H1 (cell line): ENCODE results near the gene GFY. TPM values are rescaled to one million over a fixed set of nuclear protein-coding genes. Genes with fewer than 3 reads are reported as not detected.

Experiments used
- CTCF ChIA-PET: fragments of 300-600 bp; sonication (Branson Sonifier 250); formaldehyde crosslinking; loops from one replicate; lab custom pipeline; 2021; ENCODE audit not compliant: partially characterized antibody; lab: Charles Lee
- POLR2A ChIA-PET: fragments of 300-600 bp; sonication (Branson Sonifier 250); formaldehyde crosslinking; loops from one replicate; lab custom pipeline; 2021; ENCODE audit warnings: inconsistent platforms; ENCODE audit not compliant: partially characterized antibody; lab: Charles Lee
- DNase-seq, 2 experiments: peaks; one replicate each; pipeline versions ENCODE4 v3.0.0 to v3.0.0-alpha.2; 2010 to 2022; ENCODE audit warnings: low spot score in 2 of 2, low read depth in 1 of 2, mixed read lengths in 1 of 2
- FAIRE-seq: peaks from 2 replicates; lab custom pipeline; 2011; peaks lifted over from hg19 to GRCh38; lab: Jason Lieb, UNC
- H2AFZ ChIP-seq: 2 replicates; pipeline ENCODE4 v1.8.1; 2012; ENCODE audit warnings: low read length, inconsistent platforms
- H2AK5ac ChIP-seq: 2 replicates; pipeline ENCODE4 v1.6.1; 2013; ENCODE audit warnings: low read depth, low read length
- H2BK120ac ChIP-seq: replicated peaks from 2 replicates; pipeline ENCODE3; 2013; ENCODE audit warnings: low read depth, low read length, inconsistent platforms
- H2BK12ac ChIP-seq: 2 replicates; pipeline ENCODE4 v1.6.1; 2013; ENCODE audit warnings: low read depth, low read length
- H2BK15ac ChIP-seq: 2 replicates; pipeline ENCODE4 v1.6.1; 2013; ENCODE audit warnings: low read length
- H2BK20ac ChIP-seq: 2 replicates; pipeline ENCODE4 v1.6.1; 2013; ENCODE audit warnings: low read length
- H2BK5ac ChIP-seq: 2 replicates; pipeline ENCODE4 v1.6.1; 2013; ENCODE audit warnings: low read depth, low read length
- H3K14ac ChIP-seq: 2 replicates; pipeline ENCODE4 v1.6.1; 2013; ENCODE audit warnings: inconsistent platforms; ENCODE audit not compliant: insufficient read length
- H3K18ac ChIP-seq: 2 replicates; pipeline ENCODE4 v1.6.1; 2013; ENCODE audit warnings: low read length; ENCODE audit errors: extremely low read depth
- H3K23ac ChIP-seq: 2 replicates; pipeline ENCODE4 v1.6.1; 2013; ENCODE audit warnings: inconsistent platforms; ENCODE audit not compliant: insufficient read length
- H3K23me2 ChIP-seq: 2 replicates; pipeline ENCODE4 v1.6.1; 2013; ENCODE audit warnings: low read depth, low read length
- H3K27ac ChIP-seq: 2 replicates; pipeline ENCODE4 v1.6.1; 2011; ENCODE audit warnings: low read depth, low read length, inconsistent platforms
- H3K27me3 ChIP-seq, 4 experiments: replicated peaks in 1 of 4; 1 replicate in 1 of 4; 2 replicates in 3 of 4; pipeline versions ENCODE4 v1.6.1 to v1.8.1; 2011 to 2013; ENCODE audit warnings: low read length in 3 of 4, mild to moderate bottlenecking in 3 of 4, inconsistent platforms in 2 of 4, mixed read lengths in 2 of 4, moderate library complexity in 1 of 4; ENCODE audit not compliant: control insufficient read depth in 3 of 4, insufficient read depth in 3 of 4; ENCODE audit errors: extremely low read depth in 1 of 4
- H3K36me3 ChIP-seq, 4 experiments: 2 replicates each; pipeline versions ENCODE4 v1.6.1 to v1.8.1; 2011 to 2013; ENCODE audit warnings: mild to moderate bottlenecking in 4 of 4, low read length in 3 of 4, moderate library complexity in 2 of 4, control low read depth in 1 of 4, inconsistent platforms in 1 of 4; ENCODE audit not compliant: insufficient read depth in 4 of 4, control insufficient read depth in 2 of 4
- H3K4ac ChIP-seq: replicated peaks from 2 replicates; pipeline ENCODE3; 2013; ENCODE audit warnings: low read length, low read depth, mixed read lengths, inconsistent platforms; ENCODE audit not compliant: insufficient read length
- H3K4me1 ChIP-seq, 4 experiments: replicated peaks in 1 of 4; 1 replicate in 1 of 4; 2 replicates in 3 of 4; pipeline versions ENCODE4 v1.6.1 to v1.8.1; 2011 to 2013; ENCODE audit warnings: low read length in 3 of 4, inconsistent platforms in 2 of 4, mixed read lengths in 1 of 4; ENCODE audit not compliant: insufficient read depth in 4 of 4, control insufficient read depth in 3 of 4
- H3K4me2 ChIP-seq, 2 experiments: 2 replicates each; pipeline versions ENCODE4 v1.6.1 to v1.8.1; 2011 to 2013; ENCODE audit warnings: low read depth in 2 of 2, low read length in 2 of 2, control low read depth in 1 of 2, inconsistent platforms in 1 of 2, mild to moderate bottlenecking in 1 of 2; ENCODE audit not compliant: insufficient read depth in 1 of 2
- H3K4me3 ChIP-seq, 4 experiments: fragments of 200-600, 300-600 bp in 1 of 4; sonication (generic), shearing (Covaris generic), sonication (Bioruptor Twin) in 1 of 4; 2 replicates each; pipeline versions ENCODE4 v1.5.1 to v1.8.1; 2011 to 2016; ENCODE audit warnings: low read length in 4 of 4, low read depth in 3 of 4, control low read depth in 2 of 4, inconsistent platforms in 2 of 4, mild to moderate bottlenecking in 2 of 4, mixed read lengths in 1 of 4, moderate library complexity in 1 of 4; ENCODE audit not compliant: insufficient read depth in 2 of 4; ENCODE audit errors: extremely low read depth in 1 of 4
- H3K56ac ChIP-seq: replicated peaks from 2 replicates; pipeline ENCODE3; 2013; ENCODE audit warnings: low read depth, mild to moderate bottlenecking, mixed read lengths, low read length, inconsistent platforms; ENCODE audit not compliant: insufficient read length
- H3K79me1 ChIP-seq: 2 replicates; pipeline ENCODE4 v1.6.1; 2013; ENCODE audit warnings: low read depth, low read length, control low read depth
- H3K79me2 ChIP-seq, 2 experiments: 2 replicates each; pipeline versions ENCODE4 v1.6.1 to v1.8.1; 2012 to 2013; ENCODE audit warnings: low read length in 2 of 2, mild to moderate bottlenecking in 2 of 2, inconsistent platforms in 1 of 2; ENCODE audit not compliant: insufficient read depth in 2 of 2, control insufficient read depth in 1 of 2
- H3K9ac ChIP-seq, 4 experiments: replicated peaks in 1 of 4; 1 replicate in 1 of 4; 2 replicates in 3 of 4; pipeline versions ENCODE4 v1.6.1 to v1.8.1; 2011 to 2013; ENCODE audit warnings: low read depth in 3 of 4, low read length in 3 of 4, control low read depth in 2 of 4, mild to moderate bottlenecking in 2 of 4, moderate library complexity in 2 of 4, inconsistent platforms in 1 of 4; ENCODE audit errors: extremely low read depth in 1 of 4
- H3K9me3 ChIP-seq, 2 experiments: 2 replicates each; pipeline versions ENCODE4 v1.6.1 to v1.8.1; 2012 to 2013; ENCODE audit warnings: mild to moderate bottlenecking in 2 of 2, moderate library complexity in 2 of 2, control low read depth in 1 of 2, inconsistent platforms in 1 of 2, low read depth in 1 of 2, low read length in 1 of 2, mixed read lengths in 1 of 2; ENCODE audit not compliant: insufficient read depth in 2 of 2
- H4K20me1 ChIP-seq, 2 experiments: replicated peaks in 1 of 2; 2 replicates each; pipeline versions ENCODE3 to v1.8.1; 2011 to 2013; ENCODE audit warnings: inconsistent platforms in 2 of 2, low read length in 2 of 2, mild to moderate bottlenecking in 1 of 2; ENCODE audit not compliant: insufficient read depth in 2 of 2, control insufficient read depth in 1 of 2
- H4K5ac ChIP-seq: 2 replicates; pipeline ENCODE4 v1.6.1; 2013; ENCODE audit warnings: low read length, low read depth, mixed read lengths, inconsistent platforms; ENCODE audit not compliant: insufficient read length
- H4K8ac ChIP-seq: 2 replicates; pipeline ENCODE4 v1.8.0; 2013; ENCODE audit warnings: mild to moderate bottlenecking, moderate library complexity, low read length, inconsistent platforms; ENCODE audit not compliant: insufficient read depth; ENCODE audit errors: extremely low read depth
- H4K91ac ChIP-seq: replicated peaks from 2 replicates; pipeline ENCODE3; 2013; ENCODE audit warnings: low read length, mixed read lengths, inconsistent platforms; ENCODE audit not compliant: insufficient read length
- HDAC2 ChIP-seq, 2 experiments: fragments of 300-600 bp in 1 of 2; sonication (generic) in 1 of 2; IDR thresholded peaks; 2 replicates each; pipeline ENCODE4 v1.6.1; 2011 to 2012; ENCODE audit warnings: low read depth in 2 of 2, low read length in 2 of 2, mild to moderate bottlenecking in 2 of 2, moderate library complexity in 2 of 2, borderline replicate concordance in 1 of 2, inconsistent platforms in 1 of 2
- JUND ChIP-seq: IDR thresholded peaks from 2 replicates; pipeline ENCODE4 v1.6.1; 2011; ENCODE audit warnings: mild to moderate bottlenecking, improper control_type of control experiment, low read length
- NRF1 ChIP-seq: IDR thresholded peaks from 2 replicates; pipeline ENCODE4 v1.6.1; 2011; ENCODE audit warnings: mild to moderate bottlenecking, low read depth, low read length, improper control_type of control experiment
- POLR2AphosphoS5 ChIP-seq: IDR thresholded peaks from 2 replicates; pipeline ENCODE4 v1.6.1; 2011; ENCODE audit warnings: low read depth, low read length
- RNF2 ChIP-seq: fragments of 200-900, 300-1000 bp; sonication (generic); IDR thresholded peaks from 2 replicates; pipeline ENCODE4 v1.7.1; 2016; ENCODE audit warnings: borderline replicate concordance, low read depth, mild to moderate bottlenecking, antibody characterized with exemption, low read length; ENCODE audit not compliant: poor library complexity, severe bottlenecking; ENCODE audit errors: missing control alignments
- SIN3A ChIP-seq, 2 experiments: IDR thresholded peaks in 1 of 2; conservative IDR thresholded peaks in 1 of 2; 2 replicates each; pipeline ENCODE4 v1.6.1; 2011 to 2012; ENCODE audit warnings: low read length in 2 of 2, improper control_type of control experiment in 1 of 2, low read depth in 1 of 2, mild to moderate bottlenecking in 1 of 2
- SP1 ChIP-seq: IDR thresholded peaks from 2 replicates; pipeline ENCODE4 v1.6.1; 2011; ENCODE audit warnings: low read depth, low read length
- SP4 ChIP-seq: IDR thresholded peaks from 2 replicates; pipeline ENCODE4 v1.6.1; 2012; ENCODE audit warnings: low read length, inconsistent platforms
- SUZ12 ChIP-seq: fragments of 200-600 bp; sonication (generic); IDR thresholded peaks from 2 replicates; pipeline ENCODE4 v1.6.1; 2012; ENCODE audit warnings: mild to moderate bottlenecking, inconsistent platforms, low read length, moderate library complexity, mixed read lengths
- WGBS, 2 experiments: shearing (Covaris generic) in 1 of 2; methylation state at CpG; one replicate each; pipeline versions ENCODE4 v1.1.6 to v1.1.7; 2013 to 2015; ENCODE audit warnings: low lambda C conversion rate in 2 of 2, mixed read lengths in 2 of 2, inconsistent platforms in 1 of 2, low coverage in 1 of 2, missing lambda C conversion rate in 1 of 2; ENCODE audit not compliant: insufficient replicate concordance in 2 of 2, insufficient coverage in 1 of 2, insufficient read length in 1 of 2; ENCODE audit errors: extremely low coverage in 1 of 2, missing lambda C conversion rate in 1 of 2; 5-methylcytosine and 5-hydroxymethylcytosine counted together
- polyA plus RNA-seq, 7 experiments: library from polyadenylated mRNA; depleted of rRNA in 3 of 7; stranded (reverse) in 5 of 7; unstranded in 2 of 7; fragments of >200 nt in 5 of 7; fragments of 200-250 nt in 2 of 7; gene quantifications; 1 replicate in 5 of 7; 2 replicates in 1 of 7; 4 replicates in 1 of 7; pipeline versions ENCODE4 v1.2.1 to v1.2.3, GENCODE V29; 2011 to 2013; ENCODE audit warnings: missing spikeins in 2 of 7, mixed read lengths in 2 of 7
- total RNA-seq: library from RNA; stranded (reverse); fragmentation: NEBNext Ultra II Directional; extraction: Animal tissue kit (Norgen Biotek cat#: 25700); gene quantifications from 2 replicates; pipeline ENCODE4 v1.2.1, GENCODE V29; 2021
- TF ChIP-seq, protein P1 (sequence below): IDR thresholded peaks from 2 replicates; pipeline ENCODE4 v1.6.1; 2012; ENCODE audit warnings: inconsistent platforms

GFY gene
- total and polyA plus RNA-seq, 2 of the 8 experiments (the other 6 are each of a cell fraction or from before 2014, with no cell fraction given): 0.68 to 0.93 TPM

GRCh38 chr19:49425922-49426592 lies 869 bp downstream of the GFY start:
- H2AFZ ChIP-seq: 0 out of 2 replicates have a peak overlapping the region, but pooled peaks have one; percentile 52
- TF ChIP-seq JUND (peak; percentile 10; the same call in 1 of the 2 replicates), NRF1 (no peak), SUZ12 (no peak), POLR2AphosphoS5 (no peak), RNF2 (no peak), SIN3A (conservative IDR thresholded peaks at IDR 0.05 in 1 of 2, IDR thresholded peaks at IDR 0.05 in 1 of 2; ENCODE audit: low read depth in 1 of 2, low read length in 2 of 2) (peak in 1 of 2 experiments; percentile 65; a peak in 1 of 4 replicates), SP4 (peak; percentile 81), SP1 (peak; percentile 99), HDAC2 (IDR thresholded peaks at IDR 0.05; ENCODE audit: borderline replicate concordance in 1 of 2, low read depth in 2 of 2, low read length in 2 of 2) (0 out of 4 replicates have a peak, but pooled peaks of 1 of the 2 experiments have one; percentile 20)
- TF ChIP-seq, protein P1, sequence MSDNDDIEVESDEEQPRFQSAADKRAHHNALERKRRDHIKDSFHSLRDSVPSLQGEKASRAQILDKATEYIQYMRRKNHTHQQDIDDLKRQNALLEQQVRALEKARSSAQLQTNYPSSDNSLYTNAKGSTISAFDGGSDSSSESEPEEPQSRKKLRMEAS: peak; percentile 29; the same call in 1 of the 2 replicates

More at GRCh38 chr19:49425922-49426592, 869 bp downstream of the GFY start:
- Histone ChIP-seq H3K4me1 (peaks cover 4 to 41% (median 23%) of the 10 kb centered on the region in 4 experiments), H2BK20ac (peak overlapping the region; percentile 11; the same call in 1 of the 2 replicates), H4K8ac (no peak overlapping the region; the same call in 1 of the 2 replicates), H2BK15ac (no peak overlapping the region), H2BK12ac (peak overlapping the region; percentile 94; the same call in 1 of the 2 replicates), H3K79me2 (no peaks in the 10 kb centered on the region), H3K9ac (no peak overlapping the region), H3K9me3 (no peaks in the 10 kb centered on the region), H2BK5ac (peak overlapping the region; percentile 63; the same call in 1 of the 2 replicates), H3K27me3 (peaks cover 23 to 61% (median 57%) of the 10 kb centered on the region in 4 experiments), H3K27ac (no peak overlapping the region), H3K23me2 (peaks cover 21% of the 10 kb centered on the region), H4K91ac (no peak overlapping the region), H2BK120ac (no peak overlapping the region), H3K79me1 (no peaks in the 10 kb centered on the region), H3K4me3 (peak overlapping the region; percentile 5 to 52 (median 23); a peak in 5 of 8 replicates), H3K56ac (no peak overlapping the region), H2AK5ac (peak overlapping the region; percentile 70; the same call in 1 of the 2 replicates), H3K4ac (peak overlapping the region; percentile 58), H3K4me2 (peak overlapping the region; percentile 57 to 97), H3K18ac (peak overlapping the region; percentile 71), H3K14ac (no peak overlapping the region), H4K20me1 (no peaks in the 10 kb centered on the region), H3K36me3 (no peaks in the 10 kb centered on the region), H4K5ac (no peak overlapping the region), H3K23ac (no peak overlapping the region)
- ChIA-PET POLR2A (interaction anchor here (0.9 to 5.0 kb wide), 15 partner anchors 9 to 87 kb away, joined by 3 to 21 read pairs (median 4); partner anchors contain the start of genes PIH1D1 and TEAD2), CTCF (interaction anchor here (0.5 to 5.2 kb wide), 9 partner anchors 9 to 741 kb away, joined by 3 to 49 read pairs (median 8); partner anchors contain the start of gene SLC17A7)
- DNase-seq (peak; percentile 84 to 100), FAIRE-seq (peak; percentile 75)
- 16% methylated on average over 30 of the region's 30 CpGs; no CpG with 5 or more reads in 1 of the 2 experiments for WGBS, 2 experiments
